HepG2 (cell line): ENCODE results near the gene PLEKHA6. TPM values are rescaled to one million over a fixed set of nuclear protein-coding genes. Genes with fewer than 3 reads are reported as not detected.

Source experiments
- ATAC-seq: fragments of 200-7000 bp; cut with Tn5 transposase; 3 replicates; pipeline ENCODE4 v1.9.1; 2020; ENCODE audit warnings: mild to moderate bottlenecking, moderate library complexity
- BruUV-seq: library from RNA; stranded (reverse); fragments of 400-500 nt; replicated peaks from 2 replicates; lab custom pipeline; 2021; lab: Mats Ljungman, UMichigan
- CTCF ChIA-PET: fragments of 300-600 bp; formaldehyde crosslinking; extraction: SDS; loops from one replicate; lab custom pipeline; 2021; ENCODE audit warnings: low total read pairs, inconsistent platforms, low intra/inter-chr PET ratio; lab: Yijun Ruan, JAX
- POLR2A ChIA-PET: fragments of 350-600 bp; sonication (Branson Sonifier 250); formaldehyde crosslinking; loops from one replicate; lab custom pipeline; 2020; ENCODE audit warnings: antibody characterized with exemption, inconsistent platforms; lab: Yijun Ruan, JAX
- DNase-seq: peaks from one replicate; pipeline ENCODE4 v3.0.0-alpha.2; 2015; ENCODE audit warnings: low spot score
- FAIRE-seq: peaks from 3 replicates; lab custom pipeline; 2011; peaks lifted over from hg19 to GRCh38; lab: Jason Lieb, UNC
- H2AFZ ChIP-seq: one replicate; pipeline ENCODE4 v1.6.1; 2011; ENCODE audit warnings: low read length, inconsistent platforms
- H3K27ac ChIP-seq: fragments of 300-600 bp; 3 replicates; pipeline ENCODE4 v1.8.0; 2011; ENCODE audit warnings: mixed run types, mild to moderate bottlenecking, mixed read lengths, low read length, inconsistent platforms; ENCODE audit not compliant: insufficient read depth; ENCODE audit errors: extremely low read length
- H3K27me3 ChIP-seq, 2 experiments: fragments of 200-600 bp in 1 of 2; 2 replicates in 1 of 2; 3 replicates in 1 of 2; pipeline versions ENCODE4 v1.6.0 to v1.8.0; 2011; ENCODE audit warnings: low read length in 2 of 2, mild to moderate bottlenecking in 2 of 2, moderate library complexity in 2 of 2, inconsistent platforms in 1 of 2; ENCODE audit not compliant: insufficient read depth in 2 of 2, control insufficient read depth in 1 of 2
- H3K36me3 ChIP-seq, 2 experiments: fragments of 200-600 bp in 1 of 2; replicated peaks in 1 of 2; 2 replicates in 1 of 2; 3 replicates in 1 of 2; pipeline versions ENCODE4 v1.5.1 to v1.8.0; 2011; ENCODE audit warnings: low read length in 2 of 2, inconsistent platforms in 1 of 2; ENCODE audit not compliant: insufficient read depth in 2 of 2, control insufficient read depth in 1 of 2
- H3K4me1 ChIP-seq: 2 replicates; pipeline ENCODE4 v1.5.1; 2012; ENCODE audit warnings: low read length, inconsistent platforms; ENCODE audit not compliant: insufficient read depth
- H3K4me2 ChIP-seq: 2 replicates; pipeline ENCODE4 v1.6.0; 2011; ENCODE audit warnings: low read depth, low read length, inconsistent platforms
- H3K4me3 ChIP-seq, 3 experiments: fragments of 200-600 bp in 1 of 3; sonication (generic), shearing (Covaris generic) in 1 of 3; replicated peaks in 1 of 3; 2 replicates each; pipeline ENCODE4 v1.5.1; 2011 to 2016; ENCODE audit warnings: low read length in 3 of 3, inconsistent platforms in 2 of 3, low read depth in 2 of 3, mild to moderate bottlenecking in 2 of 3, control low read depth in 1 of 3, mixed read lengths in 1 of 3; ENCODE audit not compliant: insufficient read depth in 1 of 3
- H3K79me2 ChIP-seq: one replicate; pipeline ENCODE4 v1.6.1; 2011; ENCODE audit warnings: low read length, inconsistent platforms; ENCODE audit not compliant: insufficient read depth
- H3K9ac ChIP-seq: 2 replicates; pipeline ENCODE4 v1.6.0; 2011; ENCODE audit warnings: mild to moderate bottlenecking, low read depth, low read length, inconsistent platforms; ENCODE audit not compliant: insufficient read depth
- H3K9me3 ChIP-seq: 2 replicates; pipeline ENCODE4 v1.5.1; 2012; ENCODE audit warnings: mild to moderate bottlenecking, low read length
- H4K20me1 ChIP-seq: 2 replicates; pipeline ENCODE4 v1.6.0; 2011; ENCODE audit warnings: inconsistent platforms, mild to moderate bottlenecking, low read length, moderate library complexity; ENCODE audit not compliant: insufficient read depth
- FOXJ3 ChIP-seq: sonication (generic); formaldehyde crosslinking; IDR thresholded peaks from 2 replicates; pipeline ENCODE4 v1.4.0; 2020; ENCODE audit warnings: missing genetic modification reagents, mild to moderate bottlenecking, borderline replicate concordance
- GZF1 ChIP-seq: sonication (generic); formaldehyde crosslinking; IDR thresholded peaks from 2 replicates; pipeline ENCODE4 v1.5.1; 2020; ENCODE audit warnings: mild to moderate bottlenecking, missing genetic modification reagents
- NPAS2 ChIP-seq: sonication (generic); formaldehyde crosslinking; IDR thresholded peaks from 2 replicates; pipeline ENCODE4 v1.8.0; 2022; ENCODE audit warnings: mild to moderate bottlenecking, missing genetic modification reagents, borderline replicate concordance
- TEAD3 ChIP-seq: optimal IDR thresholded peaks from 2 replicates; pipeline ENCODE3; 2016; ENCODE audit warnings: borderline replicate concordance
- ZNF160 ChIP-seq: sonication (generic); formaldehyde crosslinking; IDR thresholded peaks from 2 replicates; pipeline ENCODE4 v1.8.0; 2022; ENCODE audit warnings: mild to moderate bottlenecking, inconsistent platforms, missing genetic modification reagents
- ZNF33B ChIP-seq: sonication (generic); formaldehyde crosslinking; IDR thresholded peaks from 2 replicates; pipeline ENCODE4 v1.5.1; 2020; ENCODE audit warnings: mild to moderate bottlenecking, missing genetic modification reagents
- ZNF709 ChIP-seq: sonication (generic); formaldehyde crosslinking; IDR thresholded peaks from 2 replicates; pipeline ENCODE4 v1.5.0; 2020; ENCODE audit warnings: mild to moderate bottlenecking, missing genetic modification reagents
- WGBS: methylation state at CpG from one replicate; pipeline ENCODE4 v1.1.6; 2017; ENCODE audit warnings: low lambda C conversion rate; 5-methylcytosine and 5-hydroxymethylcytosine counted together
- in situ Hi-C: cut with HindIII; loops from 2 replicates; pipeline ENCODE4 v1.10.0; 2017; ENCODE audit warnings: low pct_unique_long_range_greater_than_20kb; ENCODE audit not compliant: extremely low pct_ligation_motif_present
- intact Hi-C: fragments of 100-400 bp; cut with micrococcal nuclease; formaldehyde crosslinking; loops from one replicate; pipeline ENCODE4 v1.10.0; 2022; ENCODE audit not compliant: unreplicated experiment
- polyA plus RNA-seq, 8 experiments: library from polyadenylated mRNA; depleted of rRNA in 3 of 8; stranded (reverse) in 7 of 8; unstranded in 1 of 8; fragments of >200 nt; fragmentation: Illumina TruSeq in 4 of 8; extraction: Trizol in 4 of 8; gene quantifications; 2 replicates each; pipeline versions ENCODE4 v1.2.1 to v1.2.3, GENCODE V29; 2011 to 2016; ENCODE audit warnings: low read depth in 4 of 8, missing spikeins in 1 of 8, mixed read lengths in 1 of 8; ENCODE audit not compliant: insufficient read depth in 1 of 8
- total RNA-seq, 5 experiments: library from RNA; depleted of rRNA; stranded (reverse); fragments of >200 nt; fragmentation: Illumina TruSeq; extraction: Trizol; gene quantifications; 2 replicates each; pipeline ENCODE4 v1.2.3, GENCODE V29; 2016; ENCODE audit warnings: low read depth in 1 of 5
- TF ChIP-seq, protein P1 (sequence below): sonication (generic); formaldehyde crosslinking; IDR thresholded peaks from 2 replicates; pipeline ENCODE4 v1.4.0; 2020; ENCODE audit warnings: low read depth, missing genetic modification reagents

Gene PLEKHA6
- total and polyA plus RNA-seq, 2 of the 13 experiments (the other 11 are each of a cell fraction or from before 2014, with no cell fraction given) = 5.3 to 11.4 TPM

DNA sequence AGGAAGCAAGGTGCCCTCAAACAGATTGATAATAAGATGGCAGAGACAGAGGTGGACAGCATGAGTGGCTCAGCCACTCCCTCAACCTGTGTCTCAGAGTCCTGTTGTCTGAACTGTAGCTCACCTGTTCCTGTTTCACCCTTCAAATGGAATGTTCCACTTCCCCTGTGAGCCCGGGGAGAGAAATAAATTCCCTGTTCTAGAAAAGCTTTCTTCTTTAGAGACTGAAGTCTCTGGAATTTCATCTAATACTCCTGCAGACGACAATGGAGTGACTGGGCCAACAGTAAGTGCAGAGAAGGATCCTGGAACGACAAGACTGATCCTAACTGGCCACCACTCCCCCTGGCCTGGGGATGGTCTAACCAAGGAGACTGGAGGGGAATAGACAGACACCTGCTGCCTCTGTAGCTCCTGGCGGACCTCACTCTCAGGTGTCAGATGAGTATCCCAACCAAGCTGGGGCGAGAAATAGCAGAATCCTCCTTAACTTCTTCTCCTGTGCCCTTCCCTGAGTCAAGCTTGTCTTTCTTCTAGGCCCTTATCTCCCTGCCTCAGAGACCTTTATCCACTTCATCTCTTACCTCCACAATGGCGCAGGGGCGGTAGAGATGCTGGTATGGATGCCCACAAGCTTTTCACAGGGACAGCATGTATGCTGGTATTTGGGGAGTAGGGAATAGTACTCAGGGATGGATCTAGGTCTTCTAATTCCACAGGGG, 45.4 kb downstream of the PLEKHA6 start:
- no peak for DNase-seq
- Histone ChIP-seq H3K9me3 (no peaks in the 10 kb centered on the region), H4K20me1 (no peaks in the 10 kb centered on the region), H3K79me2 (no peaks in the 10 kb centered on the region), H3K27ac (no peak overlapping the region), H3K4me1 (peaks cover 6% of the 10 kb centered on the region), H3K9ac (no peak overlapping the region), H3K36me3 (no peaks in the 10 kb centered on the region; a peak in 1 of 5 replicates), H3K4me2 (no peak overlapping the region)
- no peak for ATAC-seq
- intact Hi-C loops = no loop called here
- WGBS = 97% methylated on average over 7 of the region's 7 CpGs
- in situ Hi-C loops = no loop called here
- FAIRE-seq = no peak
- TF ChIP-seq ZNF160 (CRISPR knock-in tag) = no peak
- TF ChIP-seq NPAS2 (CRISPR knock-in tag) = no peak
- TF ChIP-seq, protein P1, sequence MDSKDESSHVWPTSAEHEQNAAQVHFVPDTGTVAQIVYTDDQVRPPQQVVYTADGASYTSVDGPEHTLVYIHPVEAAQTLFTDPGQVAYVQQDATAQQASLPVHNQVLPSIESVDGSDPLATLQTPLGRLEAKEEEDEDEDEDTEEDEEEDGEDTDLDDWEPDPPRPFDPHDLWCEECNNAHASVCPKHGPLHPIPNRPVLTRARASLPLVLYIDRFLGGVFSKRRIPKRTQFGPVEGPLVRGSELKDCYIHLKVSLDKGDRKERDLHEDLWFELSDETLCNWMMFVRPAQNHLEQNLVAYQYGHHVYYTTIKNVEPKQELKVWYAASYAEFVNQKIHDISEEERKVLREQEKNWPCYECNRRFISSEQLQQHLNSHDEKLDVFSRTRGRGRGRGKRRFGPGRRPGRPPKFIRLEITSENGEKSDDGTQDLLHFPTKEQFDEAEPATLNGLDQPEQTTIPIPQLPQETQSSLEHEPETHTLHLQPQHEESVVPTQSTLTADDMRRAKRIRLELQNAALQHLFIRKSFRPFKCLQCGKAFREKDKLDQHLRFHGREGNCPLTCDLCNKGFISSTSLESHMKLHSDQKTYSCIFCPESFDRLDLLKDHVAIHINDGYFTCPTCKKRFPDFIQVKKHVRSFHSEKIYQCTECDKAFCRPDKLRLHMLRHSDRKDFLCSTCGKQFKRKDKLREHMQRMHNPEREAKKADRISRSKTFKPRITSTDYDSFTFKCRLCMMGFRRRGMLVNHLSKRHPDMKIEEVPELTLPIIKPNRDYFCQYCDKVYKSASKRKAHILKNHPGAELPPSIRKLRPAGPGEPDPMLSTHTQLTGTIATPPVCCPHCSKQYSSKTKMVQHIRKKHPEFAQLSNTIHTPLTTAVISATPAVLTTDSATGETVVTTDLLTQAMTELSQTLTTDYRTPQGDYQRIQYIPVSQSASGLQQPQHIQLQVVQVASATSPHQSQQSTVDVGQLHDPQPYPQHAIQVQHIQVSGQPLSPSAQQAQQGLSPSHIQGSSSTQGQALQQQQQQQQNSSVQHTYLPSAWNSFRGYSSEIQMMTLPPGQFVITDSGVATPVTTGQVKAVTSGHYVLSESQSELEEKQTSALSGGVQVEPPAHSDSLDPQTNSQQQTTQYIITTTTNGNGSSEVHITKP = peak; percentile 98
- no peak for TF ChIP-seq ZNF709 (CRISPR knock-in tag)
- TF ChIP-seq TEAD3 (CRISPR knock-in tag) = no peak
- no peak for TF ChIP-seq ZNF33B
- no peak for TF ChIP-seq GZF1 (CRISPR knock-in tag)
- no peak for TF ChIP-seq FOXJ3 (CRISPR knock-in tag)
- TF ChIP-seq, all 625 proteins: peak for 1
- ChIA-PET CTCF (no interaction called here), POLR2A (no interaction called here)
- Histone ChIP-seq H2AFZ (no peak overlapping the region), H3K27me3 (no peaks in the 10 kb centered on the region), H3K4me3 (no peak overlapping the region)
- no TSS peak for BruUV-seq
